ENCODE results near the gene VTI1A.

DNA sequence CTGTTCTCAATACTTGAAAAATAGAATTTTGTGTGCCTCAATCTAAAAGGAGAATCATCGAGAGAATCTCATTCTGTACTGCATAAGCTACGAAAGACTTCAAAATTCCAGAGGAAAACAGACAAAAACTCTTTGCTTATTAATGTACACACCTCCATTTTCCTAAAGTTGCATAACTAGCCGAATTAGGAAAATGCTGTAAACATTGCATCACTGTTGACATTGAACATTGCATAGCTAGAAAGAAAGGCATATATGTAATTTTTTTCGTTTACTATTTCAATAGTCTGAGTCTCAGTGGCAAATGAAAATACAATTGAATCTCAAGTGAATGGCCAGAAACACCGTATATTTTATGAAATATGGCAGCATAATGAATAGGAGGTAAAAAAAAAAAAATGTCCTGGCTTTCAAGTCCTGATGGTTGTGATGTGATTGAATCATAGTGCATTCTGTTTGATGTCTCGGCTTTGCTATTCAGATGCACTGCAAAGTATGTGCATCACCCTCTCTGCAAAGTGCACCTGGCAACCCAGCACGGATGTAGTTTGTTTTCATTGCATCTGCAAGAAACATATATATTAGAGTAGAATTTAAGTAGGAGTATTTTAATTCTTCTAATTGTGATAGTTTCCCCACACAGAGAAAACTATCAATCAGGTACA lies 196.7 kb downstream of the VTI1A start:
- TF ChIP-seq, protein P1, sequence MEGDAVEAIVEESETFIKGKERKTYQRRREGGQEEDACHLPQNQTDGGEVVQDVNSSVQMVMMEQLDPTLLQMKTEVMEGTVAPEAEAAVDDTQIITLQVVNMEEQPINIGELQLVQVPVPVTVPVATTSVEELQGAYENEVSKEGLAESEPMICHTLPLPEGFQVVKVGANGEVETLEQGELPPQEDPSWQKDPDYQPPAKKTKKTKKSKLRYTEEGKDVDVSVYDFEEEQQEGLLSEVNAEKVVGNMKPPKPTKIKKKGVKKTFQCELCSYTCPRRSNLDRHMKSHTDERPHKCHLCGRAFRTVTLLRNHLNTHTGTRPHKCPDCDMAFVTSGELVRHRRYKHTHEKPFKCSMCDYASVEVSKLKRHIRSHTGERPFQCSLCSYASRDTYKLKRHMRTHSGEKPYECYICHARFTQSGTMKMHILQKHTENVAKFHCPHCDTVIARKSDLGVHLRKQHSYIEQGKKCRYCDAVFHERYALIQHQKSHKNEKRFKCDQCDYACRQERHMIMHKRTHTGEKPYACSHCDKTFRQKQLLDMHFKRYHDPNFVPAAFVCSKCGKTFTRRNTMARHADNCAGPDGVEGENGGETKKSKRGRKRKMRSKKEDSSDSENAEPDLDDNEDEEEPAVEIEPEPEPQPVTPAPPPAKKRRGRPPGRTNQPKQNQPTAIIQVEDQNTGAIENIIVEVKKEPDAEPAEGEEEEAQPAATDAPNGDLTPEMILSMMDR (IDR thresholded peaks at IDR 0.05), result no peak
- no peak for TF ChIP-seq POLR2AphosphoS5 (IDR thresholded peaks at IDR 0.05)
- TF ChIP-seq POLR2A (IDR thresholded peaks at IDR 0.05), result no peak
- no peak for TF ChIP-seq EP300 (IDR thresholded peaks at IDR 0.05)

Data from sigmoid colon (tissue), 4 donors.